Neural cell (in vitro differentiated cells): Measurements from ENCODE around the gene TBC1D24. TPM values are rescaled to one million over a fixed set of nuclear protein-coding genes. Genes with fewer than 3 reads are reported as not detected.

Source experiments
- H2AFZ ChIP-seq: fragments of 200-600, 300-800 bp; sonication (generic), shearing (Covaris generic); 2 replicates; pipeline ENCODE4 v1.6.0; 2014; ENCODE audit warnings: low read depth, mild to moderate bottlenecking, antibody characterized with exemption, low read length, moderate library complexity
- H3F3A ChIP-seq: fragments of 200-600 bp; shearing (Covaris generic); 2 replicates; pipeline ENCODE4 v1.6.1; 2016; ENCODE audit warnings: mild to moderate bottlenecking, moderate library complexity, mixed read lengths, antibody characterized with exemption, low read length; ENCODE audit not compliant: insufficient read depth, poor library complexity, severe bottlenecking
- H3K27ac ChIP-seq: fragments of 200-600, 300-800 bp; sonication (generic), shearing (Covaris generic); 2 replicates; pipeline ENCODE4 v1.5.1; 2014; ENCODE audit warnings: mild to moderate bottlenecking, low read length, moderate library complexity
- H3K27me3 ChIP-seq: fragments of 300-800, 200-600 bp; sonication (generic), shearing (Covaris generic); 2 replicates; pipeline ENCODE4 v1.6.0; 2014; ENCODE audit warnings: mild to moderate bottlenecking, low read depth, low read length, moderate library complexity; ENCODE audit not compliant: insufficient read depth
- H3K36me3 ChIP-seq: fragments of 300-800, 200-600 bp; sonication (generic), shearing (Covaris generic); 2 replicates; pipeline ENCODE4 v1.5.1; 2014; ENCODE audit warnings: mild to moderate bottlenecking, antibody characterized with exemption, low read length, moderate library complexity; ENCODE audit not compliant: insufficient read depth
- H3K4me2 ChIP-seq: fragments of 300-800, 200-600 bp; sonication (generic), shearing (Covaris generic); 2 replicates; pipeline ENCODE4 v1.6.0; 2014; ENCODE audit warnings: mild to moderate bottlenecking, low read length
- H3K4me3 ChIP-seq: fragments of 300-800, 200-600 bp; sonication (generic), shearing (Covaris generic); 2 replicates; pipeline ENCODE4 v1.5.1; 2014; ENCODE audit warnings: mild to moderate bottlenecking, low read length, moderate library complexity
- H3K79me2 ChIP-seq: fragments of 200-600 bp; shearing (Covaris generic); replicated peaks from 2 replicates; pipeline ENCODE4 v1.6.0; 2014; ENCODE audit warnings: mild to moderate bottlenecking, low read length, moderate library complexity; ENCODE audit not compliant: insufficient read depth
- H3K9ac ChIP-seq: fragments of 300-800, 200-600 bp; sonication (generic), shearing (Covaris generic); 2 replicates; pipeline ENCODE4 v1.6.1; 2016; ENCODE audit warnings: mild to moderate bottlenecking, low read length, mixed read lengths
- H3K9me2 ChIP-seq: fragments of 200-600 bp; shearing (Covaris generic); 2 replicates; pipeline ENCODE4 v1.6.1; 2016; ENCODE audit warnings: mild to moderate bottlenecking, low read length, mixed read lengths; ENCODE audit not compliant: insufficient read depth
- H3K9me3 ChIP-seq: fragments of 200-600, 300-800 bp; sonication (generic), shearing (Covaris generic); 2 replicates; pipeline ENCODE4 v1.6.1; 2016; ENCODE audit warnings: mild to moderate bottlenecking, mixed run types, low read length, moderate library complexity, mixed read lengths
- H4K20me1 ChIP-seq: fragments of 200-600 bp; shearing (Covaris generic); 2 replicates; pipeline ENCODE4 v1.6.1; 2016; ENCODE audit warnings: mild to moderate bottlenecking, mixed run types; ENCODE audit not compliant: insufficient read depth
- EP300 ChIP-seq: fragments of 450-650 bp; conservative IDR thresholded peaks from 2 replicates; pipeline ENCODE4 v1.6.1; 2014; ENCODE audit warnings: antibody characterized with exemption, mild to moderate bottlenecking, moderate library complexity; ENCODE audit not compliant: poor library complexity, severe bottlenecking
- MXI1 ChIP-seq: fragments of 450-650 bp; conservative IDR thresholded peaks from 2 replicates; pipeline ENCODE4 v1.6.1; 2014; ENCODE audit warnings: antibody characterized with exemption, mild to moderate bottlenecking; ENCODE audit not compliant: poor library complexity, severe bottlenecking
- RAD21 ChIP-seq: fragments of 450-650 bp; conservative IDR thresholded peaks from 2 replicates; pipeline ENCODE4 v1.6.1; 2014; ENCODE audit warnings: antibody characterized with exemption, mild to moderate bottlenecking, moderate library complexity
- SMC3 ChIP-seq: fragments of 450-650 bp; conservative IDR thresholded peaks from 2 replicates; pipeline ENCODE4 v1.6.1; 2014; ENCODE audit warnings: antibody characterized with exemption, mild to moderate bottlenecking, moderate library complexity; ENCODE audit not compliant: poor library complexity
- polyA plus RNA-seq: library from polyadenylated mRNA; depleted of rRNA; stranded (reverse); fragments of >200 nt; gene quantifications from 2 replicates; pipeline ENCODE4 v1.2.3, GENCODE V29; 2014
- TF ChIP-seq, protein P1 (sequence below): IDR thresholded peaks from 2 replicates; pipeline ENCODE4 v1.6.1; 2012; ENCODE audit warnings: borderline replicate concordance

Gene TBC1D24
- polyA plus RNA-seq, 1 donor from 2014 or later = 27.1 TPM

DNA sequence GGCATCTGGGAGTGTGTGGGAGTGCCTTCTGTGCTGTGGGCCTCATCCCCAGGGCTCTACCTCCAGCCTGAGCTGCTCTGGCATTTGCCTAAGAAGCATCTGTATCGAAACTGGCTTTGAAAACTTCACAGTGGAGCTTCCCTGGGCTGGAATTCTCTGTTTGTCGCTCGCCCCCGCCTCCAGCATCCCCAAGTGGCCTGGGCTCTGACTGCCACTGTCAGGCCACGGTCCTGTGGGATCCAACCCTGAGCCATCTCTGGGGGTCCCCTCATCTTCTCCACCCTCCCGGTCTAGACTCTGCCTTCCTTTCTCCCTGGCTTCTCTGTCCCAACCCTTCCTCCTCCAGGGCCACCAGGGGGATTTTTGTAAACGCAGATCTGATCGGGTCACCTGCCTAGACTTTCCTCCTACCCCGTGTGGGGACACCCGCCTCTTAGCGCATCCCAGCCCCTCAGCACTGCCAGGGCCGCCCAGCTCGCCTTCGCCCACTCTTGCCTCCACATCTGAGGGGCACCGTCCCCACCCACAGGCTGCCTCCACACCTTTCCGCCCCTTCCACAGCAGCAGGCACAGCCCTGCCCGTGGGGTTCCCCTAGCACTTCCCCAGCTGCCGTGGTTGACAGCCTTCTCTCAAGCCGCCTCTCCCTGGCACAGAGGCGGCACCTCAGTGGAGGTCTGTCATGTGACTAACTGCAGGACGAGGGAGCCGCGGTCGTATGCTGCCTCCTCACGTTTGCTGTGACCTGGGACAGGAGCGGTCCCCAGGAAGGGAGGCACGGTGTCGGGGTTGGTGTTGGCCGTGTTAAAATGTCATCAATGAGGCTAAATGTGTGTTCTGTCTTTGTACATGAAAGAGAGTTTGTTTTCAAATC is 12.0 kb downstream of the TBC1D24 start:
- Histone ChIP-seq H3K27me3 (no peaks in the 10 kb centered on the region), H3K4me3 (no peak overlapping the region), H3K27ac (no peak overlapping the region), H3K79me2 (no peaks in the 10 kb centered on the region), H3K4me2 (no peak overlapping the region), H2AFZ (no peak overlapping the region), H4K20me1 (no peaks in the 10 kb centered on the region), H3K9me3 (no peaks in the 10 kb centered on the region), H3K36me3 (no peaks in the 10 kb centered on the region), H3F3A (no peaks in the 10 kb centered on the region), H3K9me2 (no peaks in the 10 kb centered on the region), H3K9ac (no peak overlapping the region)
- TF ChIP-seq, protein P1, sequence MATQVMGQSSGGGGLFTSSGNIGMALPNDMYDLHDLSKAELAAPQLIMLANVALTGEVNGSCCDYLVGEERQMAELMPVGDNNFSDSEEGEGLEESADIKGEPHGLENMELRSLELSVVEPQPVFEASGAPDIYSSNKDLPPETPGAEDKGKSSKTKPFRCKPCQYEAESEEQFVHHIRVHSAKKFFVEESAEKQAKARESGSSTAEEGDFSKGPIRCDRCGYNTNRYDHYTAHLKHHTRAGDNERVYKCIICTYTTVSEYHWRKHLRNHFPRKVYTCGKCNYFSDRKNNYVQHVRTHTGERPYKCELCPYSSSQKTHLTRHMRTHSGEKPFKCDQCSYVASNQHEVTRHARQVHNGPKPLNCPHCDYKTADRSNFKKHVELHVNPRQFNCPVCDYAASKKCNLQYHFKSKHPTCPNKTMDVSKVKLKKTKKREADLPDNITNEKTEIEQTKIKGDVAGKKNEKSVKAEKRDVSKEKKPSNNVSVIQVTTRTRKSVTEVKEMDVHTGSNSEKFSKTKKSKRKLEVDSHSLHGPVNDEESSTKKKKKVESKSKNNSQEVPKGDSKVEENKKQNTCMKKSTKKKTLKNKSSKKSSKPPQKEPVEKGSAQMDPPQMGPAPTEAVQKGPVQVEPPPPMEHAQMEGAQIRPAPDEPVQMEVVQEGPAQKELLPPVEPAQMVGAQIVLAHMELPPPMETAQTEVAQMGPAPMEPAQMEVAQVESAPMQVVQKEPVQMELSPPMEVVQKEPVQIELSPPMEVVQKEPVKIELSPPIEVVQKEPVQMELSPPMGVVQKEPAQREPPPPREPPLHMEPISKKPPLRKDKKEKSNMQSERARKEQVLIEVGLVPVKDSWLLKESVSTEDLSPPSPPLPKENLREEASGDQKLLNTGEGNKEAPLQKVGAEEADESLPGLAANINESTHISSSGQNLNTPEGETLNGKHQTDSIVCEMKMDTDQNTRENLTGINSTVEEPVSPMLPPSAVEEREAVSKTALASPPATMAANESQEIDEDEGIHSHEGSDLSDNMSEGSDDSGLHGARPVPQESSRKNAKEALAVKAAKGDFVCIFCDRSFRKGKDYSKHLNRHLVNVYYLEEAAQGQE = no peak
- TF ChIP-seq EP300 = no peak

DNA sequence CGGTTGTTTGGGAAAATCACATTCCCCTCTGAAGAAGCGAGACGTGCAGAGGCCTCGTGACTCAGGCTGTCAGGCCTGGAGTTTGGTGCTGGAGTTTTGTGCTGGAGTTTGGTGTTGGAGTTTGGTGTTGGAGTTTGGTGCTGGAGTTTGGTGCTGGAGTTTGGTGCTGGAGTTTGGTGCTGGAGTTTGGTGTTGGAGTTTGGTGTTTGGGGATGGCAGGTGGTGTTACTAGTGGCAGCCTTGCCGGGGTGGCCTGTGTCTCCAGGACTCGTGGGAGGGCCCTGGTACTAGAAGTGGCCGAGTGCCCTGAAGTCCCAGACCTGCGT is 12.6 kb downstream of the TBC1D24 start:
- Histone ChIP-seq H3K9ac (no peak overlapping the region), H3K27ac (no peak overlapping the region), H4K20me1 (no peaks in the 10 kb centered on the region), H3K4me2 (no peak overlapping the region), H3K27me3 (no peaks in the 10 kb centered on the region), H3K9me3 (no peaks in the 10 kb centered on the region), H3K9me2 (no peaks in the 10 kb centered on the region), H3F3A (no peaks in the 10 kb centered on the region), H3K36me3 (no peaks in the 10 kb centered on the region), H3K4me3 (no peak overlapping the region), H2AFZ (no peak overlapping the region), H3K79me2 (no peaks in the 10 kb centered on the region)
- TF ChIP-seq, protein P1 = no peak
- no peak for TF ChIP-seq RAD21

DNA sequence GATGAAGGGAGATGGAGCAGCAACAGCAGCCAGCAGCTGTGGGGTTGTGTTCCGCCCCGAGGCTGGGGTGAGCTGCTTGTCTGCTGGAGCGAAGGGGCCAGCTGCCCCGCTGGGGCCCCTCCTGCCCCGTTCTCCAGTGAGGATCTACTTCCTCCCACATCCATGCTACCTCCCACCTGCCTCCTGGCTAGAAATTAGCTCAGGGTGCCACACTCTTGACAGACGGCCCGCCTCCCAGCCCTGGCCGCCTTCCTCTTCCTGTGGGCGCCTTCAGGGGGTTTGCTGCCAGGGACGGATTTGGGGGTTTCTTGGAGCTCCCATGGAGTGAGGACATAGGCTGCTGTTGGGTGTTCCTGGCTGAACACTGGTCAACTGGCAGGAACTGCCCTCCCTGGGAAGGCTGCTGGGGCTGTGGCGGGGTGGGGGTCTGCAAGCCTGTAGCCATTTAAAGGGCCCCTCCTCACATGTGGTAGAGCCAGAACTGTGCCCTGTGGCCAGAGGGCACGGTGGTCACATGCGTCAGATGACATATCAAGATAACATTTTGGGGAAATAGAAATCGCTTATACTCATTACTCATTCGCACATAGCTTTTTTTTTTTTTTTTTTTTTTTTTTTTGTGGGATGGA is 13.1 kb downstream of the TBC1D24 start:
- Histone ChIP-seq H3F3A (no peaks in the 10 kb centered on the region), H3K9ac (no peak overlapping the region), H3K9me2 (no peaks in the 10 kb centered on the region), H3K27me3 (no peaks in the 10 kb centered on the region), H3K4me3 (no peak overlapping the region), H4K20me1 (no peaks in the 10 kb centered on the region), H3K4me2 (no peak overlapping the region), H2AFZ (no peak overlapping the region), H3K27ac (no peak overlapping the region), H3K36me3 (no peaks in the 10 kb centered on the region), H3K9me3 (no peaks in the 10 kb centered on the region), H3K79me2 (no peaks in the 10 kb centered on the region)
- TF ChIP-seq, protein P1 = no peak
- TF ChIP-seq MXI1 (no peak), EP300 (no peak), SMC3 (no peak)
